ENCODE measurements around the gene ITPR2.

The ITPR2 gene

GRCh38 chr12:26728205-26729050 is 104.6 kb downstream of the ITPR2 start:
- DNase-seq: no peak

DNA sequence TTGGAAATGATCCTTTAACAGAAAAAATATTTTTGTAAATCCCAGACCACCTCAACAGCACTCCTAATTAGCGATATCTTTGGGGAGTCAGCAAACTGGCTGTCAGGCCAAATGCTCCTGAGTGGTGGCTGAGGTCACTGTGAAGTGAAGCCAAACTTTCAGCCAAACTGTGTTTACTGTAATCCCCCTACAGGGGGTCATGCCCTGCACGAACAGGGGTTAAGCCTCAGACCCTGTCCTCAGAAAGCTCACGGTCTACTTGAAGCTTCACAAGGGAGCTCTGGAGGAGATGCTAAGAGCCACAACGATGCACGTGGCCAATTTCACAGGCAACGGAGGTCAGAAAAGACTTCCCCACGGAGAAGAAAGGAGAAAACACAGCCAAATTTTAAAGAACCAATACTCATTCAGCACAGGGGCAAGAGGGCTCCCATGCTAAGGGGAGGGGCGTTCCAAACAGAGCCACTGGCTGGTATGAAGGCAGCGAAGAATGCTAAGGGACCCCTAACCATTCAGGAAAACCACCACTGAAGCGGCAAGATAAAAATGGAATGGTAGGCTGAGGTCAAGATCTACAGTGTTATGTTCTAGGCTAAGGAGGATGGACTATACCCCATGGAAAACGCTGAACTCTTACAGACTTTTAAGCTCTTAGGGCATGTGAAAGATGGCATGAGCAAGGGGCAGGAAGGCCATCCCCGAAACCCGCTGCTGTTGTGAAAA is 105.4 kb downstream of the ITPR2 start:
- no peak for DNase-seq

DNA sequence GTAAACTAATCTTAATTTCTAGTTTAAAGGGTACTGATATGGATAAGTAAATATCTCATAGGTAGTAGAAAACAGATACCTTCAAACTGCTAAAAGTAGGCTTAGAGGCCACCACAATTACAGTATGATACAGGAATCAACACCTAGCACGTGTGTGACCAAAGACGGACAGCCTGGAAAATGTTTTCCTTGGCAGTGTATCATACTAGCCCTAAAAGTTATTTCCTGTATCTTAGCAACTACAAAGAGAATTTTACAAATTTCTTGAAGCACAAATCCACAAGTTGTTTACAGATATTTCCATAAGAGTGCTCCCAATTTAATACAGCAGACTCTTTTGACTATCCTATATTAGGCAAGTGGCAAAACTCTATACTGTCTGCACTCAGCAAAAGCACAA is 106.0 kb downstream of the ITPR2 start:
- DNase-seq: no peak

DNA sequence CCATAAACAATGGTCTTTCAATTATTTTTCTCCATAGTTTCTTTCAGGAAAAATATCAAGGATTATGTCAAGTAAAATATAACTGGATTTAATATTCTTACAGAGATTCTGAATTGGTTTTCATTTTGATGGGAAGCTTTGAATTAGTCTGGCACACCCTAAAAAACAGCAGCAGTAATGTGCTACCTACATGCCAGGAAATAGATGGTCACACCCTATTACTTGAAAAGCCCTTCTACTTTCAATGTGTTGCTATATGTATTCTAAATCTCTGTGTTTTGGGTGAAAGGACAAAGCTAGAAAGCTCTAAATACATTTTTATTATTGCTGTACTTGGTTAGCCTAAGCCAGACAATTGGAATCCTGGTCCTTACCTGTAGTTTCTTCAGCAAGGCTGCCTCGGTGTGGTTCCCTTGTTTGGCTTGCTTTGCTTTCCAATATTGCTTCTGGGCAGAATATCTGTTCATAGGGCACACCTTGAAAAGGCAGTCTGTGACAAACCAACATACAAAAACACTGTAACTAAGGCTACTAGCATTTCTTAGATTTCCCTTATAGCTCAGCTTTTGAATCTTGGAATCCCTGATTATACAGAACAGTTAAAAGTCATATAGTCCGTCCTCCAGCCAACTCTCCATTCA is 107.6 kb downstream of the ITPR2 start:
- DNase-seq: no peak

GRCh38 chr12:26724309-26724702 is 108.7 kb downstream of the ITPR2 start:
- DNase-seq: no peak

DNA sequence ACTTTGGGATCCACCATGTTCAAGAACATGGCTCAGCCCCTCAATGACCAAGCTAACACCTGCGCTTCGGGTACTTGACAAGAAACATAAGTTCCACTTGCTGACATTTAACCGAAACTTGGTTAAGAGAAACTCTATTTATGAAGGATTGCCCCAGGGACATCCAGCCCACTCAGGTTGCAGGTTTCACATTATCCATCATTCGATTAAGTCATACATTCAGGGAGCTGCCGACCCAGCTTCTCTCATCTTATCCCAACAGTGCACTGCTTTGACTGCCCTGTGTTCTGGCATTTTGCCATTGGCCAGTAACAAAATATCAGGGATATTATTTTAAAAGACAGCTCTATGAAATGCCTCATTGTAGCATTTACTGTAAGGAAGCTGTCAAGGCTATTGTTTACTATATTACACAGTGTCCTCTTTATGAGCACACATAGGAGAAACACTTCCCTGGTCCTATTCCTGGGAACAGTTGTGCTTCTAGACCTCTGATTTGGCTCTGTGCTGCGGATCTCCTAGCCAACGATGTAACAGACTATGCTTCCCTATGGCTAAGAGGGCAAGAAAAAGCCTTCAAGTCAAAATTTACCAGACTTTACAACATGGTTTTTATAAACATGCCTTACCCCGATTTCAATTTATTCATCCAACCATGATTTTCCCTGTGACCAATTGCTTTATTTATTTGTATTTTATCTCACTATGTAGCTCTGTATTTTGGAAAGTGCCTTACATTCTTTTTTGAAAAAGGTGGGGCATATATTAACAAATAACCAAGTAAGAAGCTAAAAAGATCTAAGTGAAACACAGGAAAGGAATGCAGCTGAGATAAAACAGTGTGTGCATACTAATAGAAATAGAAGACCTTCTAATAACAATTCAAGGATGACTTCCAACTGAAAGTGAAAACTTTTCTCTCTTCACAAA is 109.3 kb downstream of the ITPR2 start:
- no peak for DNase-seq

GRCh38 chr12:26721800-26722199 is 111.2 kb downstream of the ITPR2 start:
- no peak for DNase-seq

GRCh38 chr12:26719852-26720251 is 113.1 kb downstream of the ITPR2 start:
- no peak for DNase-seq

DNA sequence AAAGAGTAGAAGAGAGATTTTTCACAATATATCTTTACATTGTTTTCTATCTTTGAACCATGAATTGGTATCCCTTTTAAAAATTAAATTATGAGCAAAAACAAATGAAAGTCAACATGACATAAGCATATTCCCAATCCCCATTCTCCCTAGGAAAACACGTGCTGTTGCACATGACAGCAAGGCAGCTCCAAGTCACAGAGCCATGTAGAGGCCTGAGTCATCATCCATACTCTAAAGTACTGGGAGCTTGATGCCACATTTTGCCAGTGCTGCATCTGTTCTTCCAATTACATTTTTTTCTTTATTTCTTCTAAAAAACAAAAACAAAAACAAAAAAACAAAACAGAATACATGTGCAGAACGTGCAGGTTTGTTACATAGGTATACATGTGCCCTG is 115.2 kb downstream of the ITPR2 start:
- no peak for DNase-seq

DNA sequence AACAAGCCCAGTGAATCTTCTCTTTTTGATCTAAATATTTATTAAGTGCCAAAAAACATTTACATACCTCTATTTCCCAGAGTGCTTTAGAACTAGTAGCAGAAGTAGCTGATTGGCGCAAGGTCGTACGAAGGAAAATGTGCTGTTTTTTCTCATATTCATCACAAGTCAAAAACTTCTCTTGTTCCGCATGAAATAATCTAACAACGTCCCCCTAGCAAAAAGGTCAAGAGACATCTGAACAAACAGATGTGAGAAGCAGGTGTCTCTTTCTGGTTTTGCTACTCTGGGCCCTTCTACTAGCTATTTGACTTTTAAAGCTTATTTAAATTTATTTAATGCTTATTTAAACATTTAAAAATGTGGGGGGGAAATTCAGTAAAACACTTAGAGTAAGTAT is 117.8 kb downstream of the ITPR2 start:
- no peak for DNase-seq

DNA sequence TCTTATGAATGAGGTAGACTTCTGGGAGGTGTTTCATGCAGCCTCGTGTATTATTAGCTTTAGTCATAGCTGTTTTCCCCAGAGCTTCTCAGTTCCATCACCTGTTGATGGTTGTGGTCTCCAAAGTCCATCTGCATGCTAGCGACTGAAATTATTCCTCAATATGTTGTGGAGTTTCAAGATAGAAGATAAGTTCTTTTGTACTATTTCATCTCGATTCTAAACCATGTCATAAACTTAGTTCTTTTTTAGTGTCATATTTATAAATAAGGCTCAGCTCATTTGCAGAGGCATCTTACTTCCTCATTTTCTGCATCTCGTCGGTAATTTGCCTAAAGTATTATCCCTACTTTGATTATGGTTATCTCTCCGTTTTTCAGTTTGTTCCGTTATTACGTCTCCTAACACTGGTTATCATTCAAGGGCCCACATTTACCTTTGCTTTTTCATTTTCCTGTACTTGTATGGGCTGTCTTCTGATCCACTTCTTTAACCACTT is 119.1 kb downstream of the ITPR2 start:
- no peak for DNase-seq

- DNase-seq: no peak
Measured at GRCh38 chr12:26712892-26713291, 120.1 kb downstream of the ITPR2 start.

DNA sequence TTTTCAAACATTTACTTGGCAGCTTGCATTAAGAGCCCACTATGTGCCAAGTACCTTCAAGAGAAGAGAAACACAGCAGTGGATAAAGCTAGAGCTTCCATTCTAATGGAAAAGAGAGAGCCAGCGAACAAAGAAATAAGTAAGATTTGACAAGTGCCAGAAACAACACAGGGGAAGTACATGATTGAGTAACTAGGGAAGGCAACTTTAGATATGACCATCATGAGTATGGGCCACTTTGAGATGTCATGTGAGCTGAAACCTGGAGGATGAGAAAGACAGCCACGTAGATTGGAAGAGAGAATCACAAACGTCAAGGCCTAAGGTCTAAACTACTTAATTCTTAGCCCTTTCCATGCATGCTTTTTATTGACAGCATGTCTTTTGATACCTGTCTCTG is 121.4 kb downstream of the ITPR2 start:
- no peak for DNase-seq

DNA sequence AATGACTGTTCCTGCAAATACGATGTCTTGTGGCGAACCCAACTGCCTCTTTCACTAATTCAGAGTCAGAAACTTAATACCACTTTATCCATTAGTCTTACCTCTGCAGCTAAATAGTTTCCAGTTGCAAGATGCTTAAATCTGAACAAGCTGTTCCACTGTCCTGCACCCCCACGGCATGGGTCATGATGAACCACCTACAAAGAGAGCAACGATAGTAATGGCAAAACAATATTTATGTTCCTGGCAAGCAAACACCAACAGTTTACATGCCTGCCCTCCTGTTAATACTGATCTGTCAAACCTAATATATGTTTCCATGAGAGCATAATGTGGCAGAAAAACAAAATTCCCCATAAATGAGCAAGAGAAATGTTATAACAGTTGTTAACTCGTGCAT is 121.9 kb downstream of the ITPR2 start:
- DNase-seq: no peak

- no peak for DNase-seq
Measured at GRCh38 chr12:26705851-26706250, 127.1 kb downstream of the ITPR2 start.

GRCh38 chr12:26704684-26705460 is 128.1 kb downstream of the ITPR2 start:
- DNase-seq: no peak

- DNase-seq: no peak
Measured at GRCh38 chr12:26704214-26704613, 128.8 kb downstream of the ITPR2 start.

DNA sequence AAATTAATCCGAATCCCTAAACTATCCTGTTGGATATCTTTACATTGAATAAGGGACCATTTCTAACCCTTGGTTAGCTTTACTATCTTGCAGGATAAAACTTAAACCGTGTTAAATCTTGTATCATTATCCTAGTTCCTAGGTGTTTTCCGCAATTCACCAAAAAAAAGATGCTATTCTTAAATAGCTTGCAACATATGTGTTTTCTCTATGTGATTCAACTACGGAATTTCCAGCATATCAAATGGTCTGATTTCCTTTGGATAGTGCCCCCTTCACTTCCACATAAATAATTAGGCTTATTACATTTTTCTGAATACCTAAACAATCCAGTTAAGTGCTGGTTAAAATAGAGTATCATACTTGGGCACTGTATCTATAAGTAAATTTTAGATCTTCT is 130.3 kb downstream of the ITPR2 start:
- no peak for DNase-seq

GRCh38 chr12:26701604-26702215 is 131.3 kb downstream of the ITPR2 start:
- DNase-seq: peak; percentile 47

- no peak for DNase-seq
Measured at GRCh38 chr12:26700430-26700829, 132.6 kb downstream of the ITPR2 start.

GRCh38 chr12:26699237-26699636 is 133.8 kb downstream of the ITPR2 start:
- DNase-seq: no peak

All from NCI-H748 treated with DMSO at 0.1 percent for 48 hours (cell line).